CD4-positive, alpha-beta T cell treated with Interleukin-15 for 4 hours (primary cell): ENCODE data around the gene SPRYD3.
"Not testable (repeated sequence)": the region's sequence is repeated elsewhere in the genome, so short reads cannot be mapped to it uniquely, and the experiment has no call there.

ENCODE experiments used
- DNase-seq: peaks from one replicate; pipeline ENCODE4 v3.0.0-alpha.2; 2020; ENCODE audit warnings: low spot score

Gene SPRYD3

GRCh38 chr12:53101931-53102781 is 23.0 kb upstream of the SPRYD3 start:
- DNase-seq: no peak

- DNase-seq: no peak
These were observed 22.1 kb upstream of the SPRYD3 start for GRCh38 chr12:53101266-53101665.

- DNase-seq: no peak
These were observed 21.4 kb upstream of the SPRYD3 start for GRCh38 chr12:53100466-53101151.

- DNase-seq: peak; percentile 90
These were observed 20.1 kb upstream of the SPRYD3 start for GRCh38 chr12:53099071-53099882.

GRCh38 chr12:53098354-53098981 is 19.3 kb upstream of the SPRYD3 start:
- peak; percentile 23 for DNase-seq

- peak; percentile 33 for DNase-seq
These were observed 18.6 kb upstream of the SPRYD3 start, which contains the start of gene IGFBP6 for GRCh38 chr12:53097564-53098353. Gene IGFBP6 (plus strand): TSS chr12:53097667. CDS start chr12:53097718, 51 bp downstream.

- DNase-seq: no peak
These were observed 18.0 kb upstream of the SPRYD3 start for GRCh38 chr12:53097207-53097563.

- DNase-seq: no peak
These were observed 17.6 kb upstream of the SPRYD3 start for GRCh38 chr12:53096759-53097158.

- DNase-seq: no peak
These were observed 17.0 kb upstream of the SPRYD3 start for GRCh38 chr12:53096089-53096741.

GRCh38 chr12:53095596-53095895 is 16.4 kb upstream of the SPRYD3 start:
- not testable (repeated sequence) for DNase-seq

- not testable (repeated sequence) for DNase-seq
These were observed 15.8 kb upstream of the SPRYD3 start for GRCh38 chr12:53094796-53095595.

GRCh38 chr12:53094394-53094787 is 15.2 kb upstream of the SPRYD3 start:
- DNase-seq: no peak

GRCh38 chr12:53093777-53094393 is 14.7 kb upstream of the SPRYD3 start:
- DNase-seq: no peak

GRCh38 chr12:53091756-53092155 is 12.6 kb upstream of the SPRYD3 start:
- DNase-seq: no peak

GRCh38 chr12:53090554-53090953 is 11.4 kb upstream of the SPRYD3 start:
- DNase-seq: no peak

- DNase-seq: no peak
These were observed 10.9 kb upstream of the SPRYD3 start for GRCh38 chr12:53090105-53090504.

- DNase-seq: no peak
These were observed 7.2 kb upstream of the SPRYD3 start for GRCh38 chr12:53086361-53086760.

GRCh38 chr12:53082637-53083175 is 3.5 kb upstream of the SPRYD3 start:
- no peak for DNase-seq
